Ovary (tissue), 9 donors: Measurements from ENCODE around the gene CCIN. TPM values are rescaled to one million over a fixed set of nuclear protein-coding genes. Genes with fewer than 3 reads are reported as not detected.

Experiments
- DNase-seq, 5 donors: peaks; one replicate each; pipeline ENCODE4 v3.0.0-alpha.2; 2019 to 2020
- H3K27ac ChIP-seq, 2 donors: fragments of 200-600 bp; one replicate each; pipeline versions ENCODE4 v1.5.1 to v1.8.0; 2019 to 2022
- H3K27me3 ChIP-seq: fragments of 200-600 bp; one replicate; pipeline ENCODE4 v1.8.0; 2022
- H3K36me3 ChIP-seq: fragments of 200-600 bp; sonication (generic); one replicate; pipeline ENCODE4 v1.5.1; 2019
- H3K4me1 ChIP-seq: one replicate; pipeline ENCODE4 v1.8.1; 2013; ENCODE audit warnings: mild to moderate bottlenecking, moderate library complexity; ENCODE audit not compliant: insufficient read depth
- H3K4me3 ChIP-seq: fragments of 200-600 bp; sonication (generic); one replicate; pipeline ENCODE4 v1.5.1; 2017
- H3K9me3 ChIP-seq, 2 donors: fragments of 200-600 bp in 1 of 2; sonication (generic) in 1 of 2; one replicate each; pipeline versions ENCODE4 v1.5.1 to v1.8.1; 2013 to 2019; ENCODE audit warnings: mild to moderate bottlenecking in 1 of 2, moderate library complexity in 1 of 2
- CTCF ChIP-seq, 3 donors: fragments of 450-650 bp in 2 of 3; fragments of 200-600 bp in 1 of 3; IDR thresholded peaks; one replicate each; pipeline versions ENCODE4 v1.5.1 to v1.8.0; 2016 to 2022; ENCODE audit warnings: antibody characterized with exemption in 3 of 3, mild to moderate bottlenecking in 1 of 3
- EP300 ChIP-seq: sonication (generic); formaldehyde crosslinking; IDR thresholded peaks from one replicate; pipeline ENCODE4 v1.6.1; 2017; ENCODE audit warnings: antibody characterized with exemption
- POLR2A ChIP-seq: fragments of 450-650 bp; IDR thresholded peaks from one replicate; pipeline ENCODE4 v1.6.1; 2017; ENCODE audit warnings: antibody characterized with exemption, mild to moderate bottlenecking, moderate library complexity
- WGBS, 3 donors: extraction: QIAGEN DNeasy Blood & Tissue Kit in 1 of 3; methylation state at CpG; one replicate each; pipeline versions ENCODE4 v1.1.5 to v1.1.7; 2013 to 2017; 5-methylcytosine and 5-hydroxymethylcytosine counted together
- intact Hi-C, 4 donors: fragments of 100-400 bp; cut with DNase I; formaldehyde crosslinking; loops; one replicate each; pipeline versions ENCODE4 v1.11.0 to v1.15.1; 2022 to 2023
- polyA plus RNA-seq, 2 donors: library from polyadenylated mRNA; stranded (reverse); fragments of 200-250 nt in 1 of 2; fragments of 350-450 nt in 1 of 2; fragmentation: Illumina TruSeq in 1 of 2; extraction: RNeasy Lipid Tissue Mini Kit (QIAGEN cat#74804) in 1 of 2; gene quantifications; one replicate each; pipeline ENCODE4 v1.2.3, GENCODE V29; 2013 to 2014
- total RNA-seq, 7 donors: library from RNA; depleted of rRNA in 2 of 7; stranded (reverse); fragments of >200 nt in 2 of 7; fragmentation: NEBNext Ultra II Directional in 3 of 7; extraction: Animal tissue kit (Norgen Biotek cat#: 25700) in 3 of 7; gene quantifications; one replicate each; pipeline versions ENCODE4 v1.1.0 to v1.2.4, GENCODE V29; 2016 to 2023
- donor health status: DM: no; HTN: no; CAD: no; lungs with moderate emphysema.
- donor health status: DM: no; HTN: no; CAD: no.
- donor health status: Bipolar disorder and iron deficiency.
- donor health status: DM: yes; HTN: yes; CAD: no.
- donor health status: DM: no; HTN: no; CAD: no.
- donor health status: DM: yes; HTN: yes; CAD: no.

The CCIN gene
- total and polyA plus RNA-seq, 9 donors = 0.15 to 0.33 (median 0.28) TPM; not detected in 5

GRCh38 chr9:36207546-36208012 is 38.4 kb downstream of the CCIN start:
- Histone ChIP-seq H3K9me3 (no peaks in the 10 kb centered on the region), H3K27ac (peak overlapping the region in 1 of 2 donors; percentile 45), H3K4me1 (peaks cover 24% of the 10 kb centered on the region), H3K36me3 (no peaks in the 10 kb centered on the region), H3K27me3 (no peaks in the 10 kb centered on the region), H3K4me3 (no peak overlapping the region)
- 0 to 17% (median 0%) methylated on average over 1 of the region's 1 CpG for WGBS, 3 donors
- intact Hi-C loops = no loop called here
- no peak for TF ChIP-seq EP300
- TF ChIP-seq CTCF (IDR thresholded peaks at IDR 0.05) = no peak
- TF ChIP-seq POLR2A = no peak
- DNase-seq = no peak

- Histone ChIP-seq H3K4me1 (peaks cover 24% of the 10 kb centered on the region), H3K4me3 (no peak overlapping the region), H3K9me3 (no peaks in the 10 kb centered on the region), H3K27me3 (no peaks in the 10 kb centered on the region), H3K36me3 (no peaks in the 10 kb centered on the region), H3K27ac (peak overlapping the region in 1 of 2 donors; percentile 45)
- intact Hi-C loops = no loop called here
- WGBS, 3 donors = 69 to 80% (median 76%) methylated on average over 10 of the region's 10 CpGs
- DNase-seq = no peak
- TF ChIP-seq EP300 (no peak), CTCF (IDR thresholded peaks at IDR 0.05) (no peak), POLR2A (no peak)
These were observed 39.5 kb downstream of the CCIN start for GRCh38 chr9:36208521-36209253.

- no peaks in the 10 kb centered on the region for H3K36me3 ChIP-seq
- H3K4me1 ChIP-seq = peaks cover 25% of the 10 kb centered on the region
These were observed 41.5 kb downstream of the CCIN start for GRCh38 chr9:36210722-36211121.

GRCh38 chr9:36211510-36211909 is 42.3 kb downstream of the CCIN start:
- Histone ChIP-seq H3K4me3 (no peak overlapping the region), H3K36me3 (no peaks in the 10 kb centered on the region), H3K9me3 (no peaks in the 10 kb centered on the region), H3K27me3 (no peaks in the 10 kb centered on the region), H3K27ac (no peak overlapping the region), H3K4me1 (peaks cover 25% of the 10 kb centered on the region)
- 83 to 89% (median 87%) methylated on average over 7 of the region's 7 CpGs for WGBS, 3 donors
- intact Hi-C loops = no loop called here
- TF ChIP-seq POLR2A = no peak
- TF ChIP-seq EP300 = no peak
- TF ChIP-seq CTCF (IDR thresholded peaks at IDR 0.05) = no peak
- DNase-seq = no peak

More at GRCh38 chr9:36210722-36211121, 41.5 kb downstream of the CCIN start:
- Histone ChIP-seq H3K27me3 (no peaks in the 10 kb centered on the region), H3K27ac (no peak overlapping the region), H3K4me3 (no peak overlapping the region), H3K9me3 (no peaks in the 10 kb centered on the region)
- intact Hi-C loops = no loop called here
- TF ChIP-seq POLR2A = no peak
- no peak for TF ChIP-seq CTCF (IDR thresholded peaks at IDR 0.05)
- TF ChIP-seq EP300 = no peak
- WGBS, 3 donors = 33 to 50% (median 41%) methylated on average over 8 of the region's 8 CpGs
- no peak for DNase-seq
